ENCODE results near the gene SLC30A10. TPM values are rescaled to one million over a fixed set of nuclear protein-coding genes. Genes with fewer than 3 reads are reported as not detected.

Gene SLC30A10
- total and polyA plus RNA-seq, 2 of the 13 experiments (the other 11 are each of a cell fraction or from before 2014, with no cell fraction given) = 20.9 to 30.2 TPM

DNA sequence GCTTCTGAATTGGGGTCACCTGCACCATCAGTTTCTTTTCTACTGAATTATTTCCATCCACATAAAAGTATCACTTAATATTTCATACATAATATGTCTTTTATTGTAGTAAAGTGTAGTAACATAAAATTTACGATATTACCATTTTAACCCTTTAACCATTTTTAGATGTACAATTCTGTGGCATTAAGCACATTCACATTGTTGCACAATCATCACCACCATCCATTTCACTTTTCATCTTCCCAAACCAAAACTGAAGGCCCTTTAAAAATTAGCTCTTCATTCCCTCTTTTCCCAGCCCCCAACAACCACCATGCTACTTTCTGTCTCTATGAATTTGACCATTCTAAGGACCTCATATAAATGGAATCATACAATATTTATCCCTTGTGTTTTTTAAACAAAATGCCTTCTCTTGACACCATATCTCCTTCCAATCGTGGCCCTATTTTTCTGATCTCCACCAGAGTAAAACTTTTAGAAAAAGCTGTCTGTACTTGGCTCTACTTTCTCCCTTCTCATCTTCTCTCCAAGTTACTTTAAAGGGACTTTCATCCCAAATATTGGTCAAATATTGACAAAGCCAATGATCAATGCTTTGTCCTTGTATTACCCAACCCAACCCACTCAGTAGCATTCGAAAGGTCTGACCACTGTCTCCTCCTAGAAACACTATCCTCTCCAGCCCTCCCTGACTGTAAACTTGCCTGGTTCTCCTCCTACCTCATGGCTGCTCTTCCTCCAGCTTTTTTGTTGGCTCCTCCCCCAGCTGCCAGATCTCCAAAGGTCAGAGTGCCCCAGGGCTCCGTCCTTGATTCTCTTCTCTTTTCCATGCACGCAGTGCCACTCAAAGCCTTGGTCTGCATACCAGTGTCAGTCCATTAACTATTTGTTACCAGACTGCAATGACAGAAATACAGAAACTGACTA is 44.7 kb downstream of the SLC30A10 start (continued):
- TF ChIP-seq NCOA2 (CRISPR knock-in tag; IDR thresholded peaks at IDR 0.05) (peak; percentile 90), ZNF772 (CRISPR knock-in tag; IDR thresholded peaks at IDR 0.05) (peak; percentile 32; the same call in 1 of the 2 replicates), ARNTL (CRISPR knock-in tag; IDR thresholded peaks at IDR 0.05) (peak; percentile 47; the same call in 1 of the 2 replicates), ZNF558 (CRISPR knock-in tag; IDR thresholded peaks at IDR 0.05; ENCODE audit: borderline replicate concordance) (no peak), ZNF709 (CRISPR knock-in tag; IDR thresholded peaks at IDR 0.05) (peak; percentile 31; the same call in 1 of the 2 replicates), ZNF7 (CRISPR knock-in tag; IDR thresholded peaks at IDR 0.05) (no peak), ZBTB7B (CRISPR knock-in tag; IDR thresholded peaks at IDR 0.05) (peak; percentile 49; the same call in 1 of the 2 replicates), GLI4 (CRISPR knock-in tag; IDR thresholded peaks at IDR 0.05; ENCODE audit: borderline replicate concordance) (no peak), SOX5 (CRISPR knock-in tag; IDR thresholded peaks at IDR 0.05; ENCODE audit: borderline replicate concordance) (peak; percentile 64), ZNF629 (CRISPR knock-in tag; conservative IDR thresholded peaks at IDR 0.05) (no peak; the same call in 1 of the 2 replicates), POGZ (CRISPR knock-in tag; IDR thresholded peaks at IDR 0.05) (peak; percentile 93), DPF2 (CRISPR knock-in tag; IDR thresholded peaks at IDR 0.05; ENCODE audit: borderline replicate concordance, low read depth) (peak; percentile 79; the same call in 1 of the 2 replicates), FOXK1 (CRISPR knock-in tag; IDR thresholded peaks at IDR 0.05; ENCODE audit: borderline replicate concordance, low read depth) (peak; percentile 79; the same call in 1 of the 2 replicates), MLLT10 (CRISPR knock-in tag; IDR thresholded peaks at IDR 0.05) (no peak), REL (CRISPR knock-in tag; conservative IDR thresholded peaks at IDR 0.05) (no peak), KLF12 (CRISPR knock-in tag; IDR thresholded peaks at IDR 0.05; ENCODE audit: borderline replicate concordance) (peak; percentile 84; the same call in 1 of the 2 replicates), ZNF605 (CRISPR knock-in tag; IDR thresholded peaks at IDR 0.05) (0 out of 2 replicates have a peak, but pooled peaks have one; percentile 37), RNF2 (conservative IDR thresholded peaks at IDR 0.05; ENCODE audit: low read depth) (no peak), ZNF883 (CRISPR knock-in tag; IDR thresholded peaks at IDR 0.05; ENCODE audit: not compliant biosample characterization) (peak; percentile 27), ZNF816 (CRISPR knock-in tag; IDR thresholded peaks at IDR 0.05; ENCODE audit: borderline replicate concordance) (peak; percentile 54; the same call in 1 of the 2 replicates), ZNF615 (CRISPR knock-in tag; IDR thresholded peaks at IDR 0.05; ENCODE audit: borderline replicate concordance) (no peak)
- TF ChIP-seq, protein P1, sequence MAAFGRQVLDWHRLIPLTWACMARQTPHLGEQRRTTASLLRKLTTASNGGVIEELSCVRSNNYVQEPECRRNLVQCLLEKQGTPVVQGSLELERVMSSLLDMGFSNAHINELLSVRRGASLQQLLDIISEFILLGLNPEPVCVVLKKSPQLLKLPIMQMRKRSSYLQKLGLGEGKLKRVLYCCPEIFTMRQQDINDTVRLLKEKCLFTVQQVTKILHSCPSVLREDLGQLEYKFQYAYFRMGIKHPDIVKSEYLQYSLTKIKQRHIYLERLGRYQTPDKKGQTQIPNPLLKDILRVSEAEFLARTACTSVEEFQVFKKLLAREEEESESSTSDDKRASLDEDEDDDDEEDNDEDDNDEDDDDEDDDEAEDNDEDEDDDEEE (CRISPR knock-in tag; IDR thresholded peaks at IDR 0.05) = no peak
- TF ChIP-seq, protein P2, sequence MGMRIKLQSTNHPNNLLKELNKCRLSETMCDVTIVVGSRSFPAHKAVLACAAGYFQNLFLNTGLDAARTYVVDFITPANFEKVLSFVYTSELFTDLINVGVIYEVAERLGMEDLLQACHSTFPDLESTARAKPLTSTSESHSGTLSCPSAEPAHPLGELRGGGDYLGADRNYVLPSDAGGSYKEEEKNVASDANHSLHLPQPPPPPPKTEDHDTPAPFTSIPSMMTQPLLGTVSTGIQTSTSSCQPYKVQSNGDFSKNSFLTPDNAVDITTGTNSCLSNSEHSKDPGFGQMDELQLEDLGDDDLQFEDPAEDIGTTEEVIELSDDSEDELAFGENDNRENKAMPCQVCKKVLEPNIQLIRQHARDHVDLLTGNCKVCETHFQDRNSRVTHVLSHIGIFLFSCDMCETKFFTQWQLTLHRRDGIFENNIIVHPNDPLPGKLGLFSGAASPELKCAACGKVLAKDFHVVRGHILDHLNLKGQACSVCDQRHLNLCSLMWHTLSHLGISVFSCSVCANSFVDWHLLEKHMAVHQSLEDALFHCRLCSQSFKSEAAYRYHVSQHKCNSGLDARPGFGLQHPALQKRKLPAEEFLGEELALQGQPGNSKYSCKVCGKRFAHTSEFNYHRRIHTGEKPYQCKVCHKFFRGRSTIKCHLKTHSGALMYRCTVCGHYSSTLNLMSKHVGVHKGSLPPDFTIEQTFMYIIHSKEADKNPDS (CRISPR knock-in tag; IDR thresholded peaks at IDR 0.05) = peak; percentile 75; the same call in 1 of the 2 replicates
- TF ChIP-seq, protein P3, sequence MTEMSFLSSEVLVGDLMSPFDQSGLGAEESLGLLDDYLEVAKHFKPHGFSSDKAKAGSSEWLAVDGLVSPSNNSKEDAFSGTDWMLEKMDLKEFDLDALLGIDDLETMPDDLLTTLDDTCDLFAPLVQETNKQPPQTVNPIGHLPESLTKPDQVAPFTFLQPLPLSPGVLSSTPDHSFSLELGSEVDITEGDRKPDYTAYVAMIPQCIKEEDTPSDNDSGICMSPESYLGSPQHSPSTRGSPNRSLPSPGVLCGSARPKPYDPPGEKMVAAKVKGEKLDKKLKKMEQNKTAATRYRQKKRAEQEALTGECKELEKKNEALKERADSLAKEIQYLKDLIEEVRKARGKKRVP (CRISPR knock-in tag; IDR thresholded peaks at IDR 0.05) = peak in 1 of 2 experiments; percentile 18; a peak in 1 of 4 replicates
